Ascending aorta (tissue), 2 donors: ENCODE data around the gene OBP2B. TPM values are rescaled to one million over a fixed set of nuclear protein-coding genes. Genes with fewer than 3 reads are reported as not detected.
A peak's percentile ranks its signal among the peaks of the same experiment; 100 is the strongest.
"Not testable (repeated sequence)": the region's sequence is repeated elsewhere in the genome, so short reads cannot be mapped to it uniquely, and the experiment has no call there.

ENCODE experiments used
- DNase-seq, 2 donors: peaks; one replicate each; pipeline ENCODE4 v3.0.0-alpha.2; 2019; ENCODE audit warnings: low spot score in 2 of 2
- H3K27ac ChIP-seq, 2 donors: fragments of 200-600 bp; sonication (generic); one replicate each; pipeline ENCODE4 v1.5.1; 2016 to 2017; ENCODE audit warnings: mild to moderate bottlenecking in 1 of 2
- H3K27me3 ChIP-seq: fragments of 200-600 bp; sonication (generic); one replicate; pipeline ENCODE4 v1.5.1; 2017
- H3K36me3 ChIP-seq, 2 donors: fragments of 200-600 bp; sonication (generic); one replicate each; pipeline ENCODE4 v1.5.1; 2016
- H3K4me1 ChIP-seq, 2 donors: fragments of 200-600 bp; sonication (generic); one replicate each; pipeline ENCODE4 v1.5.1; 2016 to 2017; ENCODE audit warnings: mild to moderate bottlenecking in 1 of 2
- H3K4me3 ChIP-seq, 2 donors: fragments of 200-600 bp; sonication (generic); one replicate each; pipeline ENCODE4 v1.5.1; 2016 to 2017; ENCODE audit warnings: mild to moderate bottlenecking in 1 of 2
- H3K9me3 ChIP-seq, 2 donors: fragments of 200-600 bp; sonication (generic); one replicate each; pipeline ENCODE4 v1.5.1; 2016
- intact Hi-C: fragments of 100-400 bp; cut with DNase I; formaldehyde crosslinking; loops from one replicate; pipeline ENCODE4 v1.15.1; 2023
- total RNA-seq: library from RNA; depleted of rRNA; stranded (reverse); fragments of >200 nt; gene quantifications from one replicate; pipeline ENCODE4 v1.1.0, GENCODE V29; 2016
- TF ChIP-seq, protein P1 (sequence below), 3 experiments: fragments of 200-600 bp in 2 of 3; fragments of 450-650 bp in 1 of 3; sonication (generic) in 2 of 3; IDR thresholded peaks; one replicate each; pipeline ENCODE4 v1.5.1; 2016 to 2019; ENCODE audit warnings: antibody characterized with exemption in 3 of 3, mild to moderate bottlenecking in 1 of 3, moderate library complexity in 1 of 3

Gene OBP2B
- total RNA-seq, 1 donor from 2014 or later = not detected

DNA sequence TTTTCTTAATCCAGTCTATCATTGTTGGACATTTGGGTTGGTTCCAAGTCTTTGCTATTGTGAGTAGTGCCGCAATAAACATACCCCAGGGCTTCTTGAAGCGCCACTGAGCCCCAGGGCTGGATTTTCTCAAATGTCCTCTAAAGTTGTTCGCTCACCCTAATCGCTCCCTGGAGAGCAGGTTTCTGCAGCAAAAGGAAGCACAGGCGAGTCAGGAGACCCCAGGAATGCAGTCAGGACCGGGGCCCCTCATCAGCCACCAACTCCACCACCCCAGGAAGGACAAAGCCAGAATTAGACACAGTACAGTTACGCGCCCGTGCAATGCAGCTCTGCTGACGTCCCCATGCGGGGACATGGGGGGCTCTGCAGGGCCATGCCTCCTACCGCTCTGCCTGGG is 15.7 kb upstream of the OBP2B start:
- peak in 1 of 2 donors; percentile 42 for DNase-seq
- Histone ChIP-seq H3K27me3 (no peaks in the 10 kb centered on the region), H3K4me1 (no peaks in the 10 kb centered on the region), H3K9me3 (no peaks in the 10 kb centered on the region), H3K36me3 (no peaks in the 10 kb centered on the region), H3K27ac (no peak overlapping the region), H3K4me3 (no peak overlapping the region)
- intact Hi-C loops = no loop called here
- TF ChIP-seq, protein P1, sequence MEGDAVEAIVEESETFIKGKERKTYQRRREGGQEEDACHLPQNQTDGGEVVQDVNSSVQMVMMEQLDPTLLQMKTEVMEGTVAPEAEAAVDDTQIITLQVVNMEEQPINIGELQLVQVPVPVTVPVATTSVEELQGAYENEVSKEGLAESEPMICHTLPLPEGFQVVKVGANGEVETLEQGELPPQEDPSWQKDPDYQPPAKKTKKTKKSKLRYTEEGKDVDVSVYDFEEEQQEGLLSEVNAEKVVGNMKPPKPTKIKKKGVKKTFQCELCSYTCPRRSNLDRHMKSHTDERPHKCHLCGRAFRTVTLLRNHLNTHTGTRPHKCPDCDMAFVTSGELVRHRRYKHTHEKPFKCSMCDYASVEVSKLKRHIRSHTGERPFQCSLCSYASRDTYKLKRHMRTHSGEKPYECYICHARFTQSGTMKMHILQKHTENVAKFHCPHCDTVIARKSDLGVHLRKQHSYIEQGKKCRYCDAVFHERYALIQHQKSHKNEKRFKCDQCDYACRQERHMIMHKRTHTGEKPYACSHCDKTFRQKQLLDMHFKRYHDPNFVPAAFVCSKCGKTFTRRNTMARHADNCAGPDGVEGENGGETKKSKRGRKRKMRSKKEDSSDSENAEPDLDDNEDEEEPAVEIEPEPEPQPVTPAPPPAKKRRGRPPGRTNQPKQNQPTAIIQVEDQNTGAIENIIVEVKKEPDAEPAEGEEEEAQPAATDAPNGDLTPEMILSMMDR (IDR thresholded peaks at IDR 0.05) = no peak

DNA sequence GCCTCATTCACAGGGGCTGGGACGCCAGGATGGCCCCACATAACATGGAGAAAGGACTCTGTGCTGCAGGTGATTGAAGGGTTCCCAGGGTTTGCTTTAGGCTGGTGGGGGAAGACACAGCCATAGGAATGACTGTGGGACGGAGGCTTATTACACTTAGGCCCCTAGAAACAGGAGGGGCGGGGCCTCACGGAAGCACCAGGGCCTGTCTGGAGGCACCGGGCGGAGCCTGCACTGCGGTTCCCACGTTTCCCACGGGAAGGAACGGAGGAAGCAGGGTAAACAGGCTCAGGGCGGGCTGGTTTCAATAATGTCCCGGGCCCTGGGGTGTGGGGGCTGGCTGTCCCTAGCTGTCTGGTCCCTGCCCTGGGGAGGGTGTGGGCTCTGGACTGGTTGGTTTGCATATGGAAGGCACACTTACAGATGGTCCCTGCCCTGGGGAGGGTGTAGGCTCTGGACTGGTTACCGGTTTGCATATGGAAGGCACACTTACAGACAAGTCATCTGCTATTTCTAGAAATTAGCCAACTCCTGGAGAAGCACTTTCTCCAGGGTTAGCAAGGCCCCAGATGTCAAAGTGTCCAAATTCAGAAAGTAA is 14.2 kb upstream of the OBP2B start:
- intact Hi-C loops, H3K27me3 ChIP-seq, H3K36me3 ChIP-seq, H3K4me1 ChIP-seq, H3K4me3 ChIP-seq, H3K9me3 ChIP-seq, H3K27ac ChIP-seq: not testable (repeated sequence)
- peak in 1 of 2 donors; percentile 46 for DNase-seq

DNA sequence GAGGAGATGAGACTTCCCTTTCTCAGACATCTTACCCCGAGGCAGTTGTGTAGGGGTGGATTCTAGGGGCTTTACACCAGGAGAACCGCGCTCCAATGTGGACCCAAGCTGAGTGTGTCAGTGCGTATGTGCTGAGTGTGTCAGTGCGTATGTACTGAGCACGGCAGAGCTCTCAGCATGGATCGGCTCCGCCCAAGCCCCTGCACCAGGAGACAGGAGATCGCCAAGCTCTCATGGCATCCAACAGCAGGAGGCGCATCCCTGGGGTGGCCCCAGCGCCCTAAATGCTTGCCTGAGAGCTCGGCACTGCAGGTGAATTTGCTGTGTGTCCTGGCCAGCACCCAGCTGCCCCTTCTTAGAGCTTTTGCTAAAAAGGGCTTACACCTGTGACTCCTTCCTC is 12.9 kb upstream of the OBP2B start:
- H3K27me3 ChIP-seq, DNase-seq, intact Hi-C loops: not testable (repeated sequence)

DNA sequence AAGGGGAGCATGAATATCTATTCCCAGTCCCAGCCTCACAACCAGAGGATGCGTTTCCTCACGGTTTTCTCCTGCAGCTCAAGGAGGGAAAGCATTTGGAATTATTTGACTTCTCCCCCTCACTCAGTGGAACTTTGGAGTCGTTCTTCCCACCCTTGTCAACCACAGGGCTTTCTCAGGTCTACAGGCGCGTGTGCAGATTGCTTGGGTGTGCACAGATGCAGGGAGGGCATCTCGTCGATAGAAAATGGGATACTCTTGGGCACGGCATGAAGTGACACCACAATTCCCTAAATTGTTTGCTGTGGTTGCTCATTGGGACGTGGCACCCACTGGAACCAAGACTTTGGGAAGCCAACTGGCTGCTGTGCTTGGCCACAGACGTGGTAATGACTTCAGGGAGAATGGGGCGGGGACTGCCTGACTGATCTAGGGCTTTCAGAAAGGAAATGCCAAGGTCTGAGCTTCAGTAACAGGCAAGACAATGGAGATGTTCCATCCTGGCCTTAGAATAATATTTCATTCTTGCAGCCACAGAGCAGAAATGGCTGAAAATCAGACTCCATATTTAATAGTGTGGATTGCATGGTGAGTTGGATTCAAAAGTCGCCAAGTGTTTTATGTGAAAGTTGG is 12.2 kb upstream of the OBP2B start:
- Histone ChIP-seq H3K27me3 (no peaks in the 10 kb centered on the region), H3K9me3 (no peaks in the 10 kb centered on the region), H3K4me3 (no peak overlapping the region), H3K27ac (no peak overlapping the region), H3K4me1 (no peaks in the 10 kb centered on the region), H3K36me3 (no peaks in the 10 kb centered on the region)
- DNase-seq = no peak
- TF ChIP-seq, protein P1 (IDR thresholded peaks at IDR 0.05) = no peak
- intact Hi-C loops = no loop called here

More for the DNA sequence above, 12.9 kb upstream of the OBP2B start:
- H3K4me3 ChIP-seq, H3K27ac ChIP-seq, H3K36me3 ChIP-seq, H3K9me3 ChIP-seq, H3K4me1 ChIP-seq: not testable (repeated sequence)

DNA sequence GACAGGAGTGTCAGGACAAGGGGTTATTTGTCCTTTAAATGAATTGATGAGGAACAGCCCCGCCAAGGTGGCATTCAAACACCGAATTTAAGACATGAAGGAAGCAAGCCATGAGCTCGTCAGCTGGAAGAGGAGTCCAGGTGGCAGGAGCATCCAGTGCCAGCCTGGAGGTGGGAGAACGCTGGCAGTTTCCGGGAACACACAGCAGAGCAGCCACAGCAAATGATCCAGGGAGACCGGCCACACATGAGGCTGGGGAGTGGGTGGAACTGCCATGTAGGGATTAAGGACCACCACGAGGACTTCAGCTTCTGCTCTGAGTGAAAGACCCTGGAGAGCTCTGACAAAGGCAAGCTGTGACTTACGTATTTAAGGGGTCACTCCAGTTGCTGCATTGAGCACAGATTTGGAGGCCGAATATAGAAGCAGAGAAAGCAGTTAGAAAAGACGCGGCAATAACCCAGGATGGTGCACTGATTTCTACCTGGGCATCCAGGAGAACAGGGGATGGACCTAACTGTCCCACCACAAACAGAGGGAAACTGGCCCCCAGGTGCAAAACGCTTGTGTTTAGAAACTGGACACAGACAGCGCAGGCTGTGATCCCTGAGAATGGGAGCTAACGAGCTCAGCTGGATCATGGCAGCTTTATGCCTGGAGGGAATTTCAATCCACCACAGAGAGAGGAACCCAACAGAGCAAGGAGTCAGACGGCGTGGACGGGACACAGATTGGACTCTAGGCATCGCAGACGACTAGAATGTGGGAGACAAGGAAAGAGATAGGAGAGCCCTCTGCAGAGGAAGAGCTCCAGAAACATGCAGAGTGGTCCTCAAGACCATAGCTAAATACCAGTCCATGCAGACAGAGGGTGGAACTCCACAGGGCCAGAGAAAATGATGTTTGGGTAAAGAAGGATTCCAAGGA is 9.3 kb upstream of the OBP2B start:
- H3K27me3 ChIP-seq, H3K9me3 ChIP-seq, intact Hi-C loops, H3K36me3 ChIP-seq, H3K4me1 ChIP-seq, H3K27ac ChIP-seq, H3K4me3 ChIP-seq: not testable (repeated sequence)
- DNase-seq = peak in 1 of 2 donors; percentile 30

DNA sequence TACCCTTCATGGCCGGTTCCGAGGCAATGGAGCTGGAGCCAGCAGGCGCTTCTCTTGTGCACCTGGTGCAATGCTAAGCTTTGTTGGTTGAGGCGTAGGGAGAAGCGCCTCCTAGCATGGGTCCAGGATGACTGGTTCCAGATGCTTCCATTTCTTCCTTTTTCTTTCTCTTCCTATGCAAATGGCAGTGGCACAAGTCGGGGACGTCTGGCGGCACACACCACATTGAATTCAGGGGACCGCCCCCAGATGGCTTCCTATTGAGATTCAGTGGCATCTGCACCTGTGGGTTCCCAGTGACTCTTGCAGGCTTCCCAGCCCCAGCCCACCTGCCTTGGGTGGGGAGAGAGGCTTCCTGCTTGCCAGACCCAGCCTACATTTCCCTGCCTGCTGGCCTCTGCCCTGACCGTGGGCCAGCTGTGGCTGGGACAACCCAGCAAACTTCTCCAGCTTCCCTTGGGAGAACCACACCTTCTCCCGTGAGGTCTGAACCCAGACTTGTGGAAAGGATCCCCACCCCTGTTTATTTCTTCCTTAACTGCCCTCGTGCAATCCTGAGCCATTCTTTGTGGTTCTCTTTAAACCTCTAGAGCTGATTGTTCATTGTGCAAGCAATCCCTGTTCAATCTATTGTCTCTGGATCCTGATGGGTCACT is 8.4 kb upstream of the OBP2B start:
- H3K9me3 ChIP-seq, H3K27me3 ChIP-seq, H3K4me3 ChIP-seq, H3K27ac ChIP-seq, H3K36me3 ChIP-seq, H3K4me1 ChIP-seq, intact Hi-C loops: not testable (repeated sequence)
- peak in 1 of 2 donors; percentile 33 for DNase-seq

DNA sequence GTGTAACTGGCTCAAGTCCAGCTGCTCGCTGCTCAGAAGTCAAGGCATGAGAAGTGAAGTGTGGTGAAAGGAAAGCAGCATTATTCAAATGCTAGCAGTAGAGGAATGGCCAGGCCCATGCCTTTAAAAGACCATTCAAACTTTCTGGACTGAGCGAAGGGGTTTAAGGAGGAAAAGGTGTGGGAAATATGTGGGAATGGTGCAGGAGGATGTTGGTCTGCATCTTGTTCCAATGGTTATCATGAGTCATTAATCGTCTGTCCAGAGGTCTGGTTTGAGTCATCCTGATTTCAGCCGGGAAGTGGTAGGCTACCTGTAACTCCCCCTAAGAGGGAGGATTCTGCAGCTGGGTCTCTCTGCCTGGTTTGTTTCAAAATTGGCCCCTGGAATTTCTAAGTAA is 5.2 kb upstream of the OBP2B start:
- intact Hi-C loops, H3K27ac ChIP-seq, DNase-seq, H3K9me3 ChIP-seq, H3K4me3 ChIP-seq, H3K36me3 ChIP-seq, H3K27me3 ChIP-seq, H3K4me1 ChIP-seq: not testable (repeated sequence)

DNA sequence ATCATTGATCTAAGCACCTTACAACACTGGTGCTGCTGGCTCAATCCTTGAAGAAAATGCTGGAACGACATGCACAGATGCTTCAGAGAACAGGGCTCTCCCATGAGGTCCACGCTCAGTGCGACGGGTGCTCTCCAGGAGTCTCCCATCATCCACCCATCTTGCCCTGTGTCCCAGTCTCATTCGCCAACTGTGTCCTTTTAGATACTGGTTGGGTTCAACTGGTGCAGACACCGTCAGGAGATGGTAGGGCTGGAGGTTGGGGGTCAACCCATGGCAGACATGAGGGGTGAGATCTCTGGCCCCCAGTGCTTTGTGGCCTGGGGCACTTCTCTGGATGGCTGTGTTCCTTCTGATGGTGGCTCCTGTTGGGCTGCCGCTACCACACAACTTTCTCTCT is 1.6 kb upstream of the OBP2B start:
- TF ChIP-seq, protein P1 (IDR thresholded peaks at IDR 0.05) = no peak
- Histone ChIP-seq H3K27ac (no peak overlapping the region), H3K27me3 (no peaks in the 10 kb centered on the region), H3K36me3 (no peaks in the 10 kb centered on the region), H3K4me1 (no peaks in the 10 kb centered on the region), H3K4me3 (no peak overlapping the region), H3K9me3 (no peaks in the 10 kb centered on the region)
- intact Hi-C loops = no loop called here
- DNase-seq = peak in 1 of 2 donors; percentile 11
